H1 (cell line): Measurements from ENCODE around the gene TSPAN5. TPM values are rescaled to one million over a fixed set of nuclear protein-coding genes. Genes with fewer than 3 reads are reported as not detected.

Experiments used
- CTCF ChIA-PET: fragments of 300-600 bp; sonication (Branson Sonifier 250); formaldehyde crosslinking; loops from one replicate; lab custom pipeline; 2021; ENCODE audit not compliant: partially characterized antibody; lab: Charles Lee
- POLR2A ChIA-PET: fragments of 300-600 bp; sonication (Branson Sonifier 250); formaldehyde crosslinking; loops from one replicate; lab custom pipeline; 2021; ENCODE audit warnings: inconsistent platforms; ENCODE audit not compliant: partially characterized antibody; lab: Charles Lee
- DNase-seq, 2 experiments: peaks; one replicate each; pipeline versions ENCODE4 v3.0.0 to v3.0.0-alpha.2; 2010 to 2022; ENCODE audit warnings: low spot score in 2 of 2, low read depth in 1 of 2, mixed read lengths in 1 of 2
- FAIRE-seq: peaks from 2 replicates; lab custom pipeline; 2011; peaks lifted over from hg19 to GRCh38; lab: Jason Lieb, UNC
- H2AFZ ChIP-seq: 2 replicates; pipeline ENCODE4 v1.8.1; 2012; ENCODE audit warnings: low read length, inconsistent platforms
- H2AK5ac ChIP-seq: 2 replicates; pipeline ENCODE4 v1.6.1; 2013; ENCODE audit warnings: low read depth, low read length
- H2BK120ac ChIP-seq: replicated peaks from 2 replicates; pipeline ENCODE3; 2013; ENCODE audit warnings: low read depth, low read length, inconsistent platforms
- H2BK12ac ChIP-seq: 2 replicates; pipeline ENCODE4 v1.6.1; 2013; ENCODE audit warnings: low read depth, low read length
- H2BK15ac ChIP-seq: 2 replicates; pipeline ENCODE4 v1.6.1; 2013; ENCODE audit warnings: low read length
- H2BK20ac ChIP-seq: 2 replicates; pipeline ENCODE4 v1.6.1; 2013; ENCODE audit warnings: low read length
- H2BK5ac ChIP-seq: 2 replicates; pipeline ENCODE4 v1.6.1; 2013; ENCODE audit warnings: low read depth, low read length
- H3K14ac ChIP-seq: 2 replicates; pipeline ENCODE4 v1.6.1; 2013; ENCODE audit warnings: inconsistent platforms; ENCODE audit not compliant: insufficient read length
- H3K18ac ChIP-seq: 2 replicates; pipeline ENCODE4 v1.6.1; 2013; ENCODE audit warnings: low read length; ENCODE audit errors: extremely low read depth
- H3K23ac ChIP-seq: 2 replicates; pipeline ENCODE4 v1.6.1; 2013; ENCODE audit warnings: inconsistent platforms; ENCODE audit not compliant: insufficient read length
- H3K23me2 ChIP-seq: 2 replicates; pipeline ENCODE4 v1.6.1; 2013; ENCODE audit warnings: low read depth, low read length
- H3K27ac ChIP-seq: 2 replicates; pipeline ENCODE4 v1.6.1; 2011; ENCODE audit warnings: low read depth, low read length, inconsistent platforms
- H3K27me3 ChIP-seq, 4 experiments: replicated peaks in 1 of 4; 1 replicate in 1 of 4; 2 replicates in 3 of 4; pipeline versions ENCODE4 v1.6.1 to v1.8.1; 2011 to 2013; ENCODE audit warnings: low read length in 3 of 4, mild to moderate bottlenecking in 3 of 4, inconsistent platforms in 2 of 4, mixed read lengths in 2 of 4, moderate library complexity in 1 of 4; ENCODE audit not compliant: control insufficient read depth in 3 of 4, insufficient read depth in 3 of 4; ENCODE audit errors: extremely low read depth in 1 of 4
- H3K36me3 ChIP-seq, 4 experiments: 2 replicates each; pipeline versions ENCODE4 v1.6.1 to v1.8.1; 2011 to 2013; ENCODE audit warnings: mild to moderate bottlenecking in 4 of 4, low read length in 3 of 4, moderate library complexity in 2 of 4, control low read depth in 1 of 4, inconsistent platforms in 1 of 4; ENCODE audit not compliant: insufficient read depth in 4 of 4, control insufficient read depth in 2 of 4
- H3K4ac ChIP-seq: replicated peaks from 2 replicates; pipeline ENCODE3; 2013; ENCODE audit warnings: low read length, low read depth, mixed read lengths, inconsistent platforms; ENCODE audit not compliant: insufficient read length
- H3K4me1 ChIP-seq, 4 experiments: replicated peaks in 1 of 4; 1 replicate in 1 of 4; 2 replicates in 3 of 4; pipeline versions ENCODE4 v1.6.1 to v1.8.1; 2011 to 2013; ENCODE audit warnings: low read length in 3 of 4, inconsistent platforms in 2 of 4, mixed read lengths in 1 of 4; ENCODE audit not compliant: insufficient read depth in 4 of 4, control insufficient read depth in 3 of 4
- H3K4me2 ChIP-seq, 2 experiments: 2 replicates each; pipeline versions ENCODE4 v1.6.1 to v1.8.1; 2011 to 2013; ENCODE audit warnings: low read depth in 2 of 2, low read length in 2 of 2, control low read depth in 1 of 2, inconsistent platforms in 1 of 2, mild to moderate bottlenecking in 1 of 2; ENCODE audit not compliant: insufficient read depth in 1 of 2
- H3K4me3 ChIP-seq, 4 experiments: fragments of 200-600, 300-600 bp in 1 of 4; sonication (generic), shearing (Covaris generic), sonication (Bioruptor Twin) in 1 of 4; 2 replicates each; pipeline versions ENCODE4 v1.5.1 to v1.8.1; 2011 to 2016; ENCODE audit warnings: low read length in 4 of 4, low read depth in 3 of 4, control low read depth in 2 of 4, inconsistent platforms in 2 of 4, mild to moderate bottlenecking in 2 of 4, mixed read lengths in 1 of 4, moderate library complexity in 1 of 4; ENCODE audit not compliant: insufficient read depth in 2 of 4; ENCODE audit errors: extremely low read depth in 1 of 4
- H3K56ac ChIP-seq: replicated peaks from 2 replicates; pipeline ENCODE3; 2013; ENCODE audit warnings: low read depth, mild to moderate bottlenecking, mixed read lengths, low read length, inconsistent platforms; ENCODE audit not compliant: insufficient read length
- H3K79me1 ChIP-seq: 2 replicates; pipeline ENCODE4 v1.6.1; 2013; ENCODE audit warnings: low read depth, low read length, control low read depth
- H3K79me2 ChIP-seq, 2 experiments: 2 replicates each; pipeline versions ENCODE4 v1.6.1 to v1.8.1; 2012 to 2013; ENCODE audit warnings: low read length in 2 of 2, mild to moderate bottlenecking in 2 of 2, inconsistent platforms in 1 of 2; ENCODE audit not compliant: insufficient read depth in 2 of 2, control insufficient read depth in 1 of 2
- H3K9ac ChIP-seq, 4 experiments: replicated peaks in 1 of 4; 1 replicate in 1 of 4; 2 replicates in 3 of 4; pipeline versions ENCODE4 v1.6.1 to v1.8.1; 2011 to 2013; ENCODE audit warnings: low read depth in 3 of 4, low read length in 3 of 4, control low read depth in 2 of 4, mild to moderate bottlenecking in 2 of 4, moderate library complexity in 2 of 4, inconsistent platforms in 1 of 4; ENCODE audit errors: extremely low read depth in 1 of 4
- H3K9me3 ChIP-seq, 2 experiments: 2 replicates each; pipeline versions ENCODE4 v1.6.1 to v1.8.1; 2012 to 2013; ENCODE audit warnings: mild to moderate bottlenecking in 2 of 2, moderate library complexity in 2 of 2, control low read depth in 1 of 2, inconsistent platforms in 1 of 2, low read depth in 1 of 2, low read length in 1 of 2, mixed read lengths in 1 of 2; ENCODE audit not compliant: insufficient read depth in 2 of 2
- H4K20me1 ChIP-seq, 2 experiments: replicated peaks in 1 of 2; 2 replicates each; pipeline versions ENCODE3 to v1.8.1; 2011 to 2013; ENCODE audit warnings: inconsistent platforms in 2 of 2, low read length in 2 of 2, mild to moderate bottlenecking in 1 of 2; ENCODE audit not compliant: insufficient read depth in 2 of 2, control insufficient read depth in 1 of 2
- H4K5ac ChIP-seq: 2 replicates; pipeline ENCODE4 v1.6.1; 2013; ENCODE audit warnings: low read length, low read depth, mixed read lengths, inconsistent platforms; ENCODE audit not compliant: insufficient read length
- H4K8ac ChIP-seq: 2 replicates; pipeline ENCODE4 v1.8.0; 2013; ENCODE audit warnings: mild to moderate bottlenecking, moderate library complexity, low read length, inconsistent platforms; ENCODE audit not compliant: insufficient read depth; ENCODE audit errors: extremely low read depth
- H4K91ac ChIP-seq: replicated peaks from 2 replicates; pipeline ENCODE3; 2013; ENCODE audit warnings: low read length, mixed read lengths, inconsistent platforms; ENCODE audit not compliant: insufficient read length
- BRCA1 ChIP-seq: IDR thresholded peaks from 2 replicates; pipeline ENCODE4 v1.6.1; 2012; ENCODE audit warnings: low read depth, low read length, improper control_type of control experiment
- CBX8 ChIP-seq: fragments of 300-800, 300-1000 bp; sonication (generic); IDR thresholded peaks from 2 replicates; pipeline ENCODE4 v1.7.1; 2016; ENCODE audit warnings: low read depth, low read length, borderline replicate concordance
- CHD1 ChIP-seq: IDR thresholded peaks from 2 replicates; pipeline ENCODE4 v1.6.1; 2012; ENCODE audit warnings: low read depth, low read length, improper control_type of control experiment
- E2F6 ChIP-seq: IDR thresholded peaks from 2 replicates; pipeline ENCODE4 v1.6.1; 2012; ENCODE audit warnings: inconsistent platforms
- EP300 ChIP-seq, 2 experiments: IDR thresholded peaks; 1 replicate in 1 of 2; 2 replicates in 1 of 2; pipeline ENCODE4 v1.6.1; 2011 to 2012; ENCODE audit warnings: low read depth in 2 of 2, low read length in 2 of 2, mild to moderate bottlenecking in 2 of 2, borderline replicate concordance in 1 of 2, inconsistent platforms in 1 of 2, moderate library complexity in 1 of 2
- EZH2 ChIP-seq: fragments of 200-600 bp; sonication (generic); IDR thresholded peaks from 2 replicates; pipeline ENCODE4 v1.7.1; 2012; ENCODE audit warnings: low read depth, mild to moderate bottlenecking, moderate library complexity, low read length, inconsistent platforms; ENCODE audit not compliant: severe bottlenecking
- KDM4A ChIP-seq: IDR thresholded peaks from one replicate; pipeline ENCODE4 v1.7.1; 2012; ENCODE audit warnings: low read depth, mild to moderate bottlenecking, moderate library complexity, low read length, inconsistent platforms; ENCODE audit not compliant: severe bottlenecking
- MAX ChIP-seq: IDR thresholded peaks from 2 replicates; pipeline ENCODE4 v1.6.1; 2012; ENCODE audit warnings: inconsistent platforms
- PHF8 ChIP-seq: fragments of 200-600 bp; sonication (generic); conservative IDR thresholded peaks from 2 replicates; pipeline ENCODE4 v1.7.1; 2012; ENCODE audit warnings: low read depth, mild to moderate bottlenecking, inconsistent platforms, low read length, moderate library complexity
- WGBS, 2 experiments: shearing (Covaris generic) in 1 of 2; methylation state at CpG; one replicate each; pipeline versions ENCODE4 v1.1.6 to v1.1.7; 2013 to 2015; ENCODE audit warnings: low lambda C conversion rate in 2 of 2, mixed read lengths in 2 of 2, inconsistent platforms in 1 of 2, low coverage in 1 of 2, missing lambda C conversion rate in 1 of 2; ENCODE audit not compliant: insufficient replicate concordance in 2 of 2, insufficient coverage in 1 of 2, insufficient read length in 1 of 2; ENCODE audit errors: extremely low coverage in 1 of 2, missing lambda C conversion rate in 1 of 2; 5-methylcytosine and 5-hydroxymethylcytosine counted together
- polyA plus RNA-seq, 7 experiments: library from polyadenylated mRNA; depleted of rRNA in 3 of 7; stranded (reverse) in 5 of 7; unstranded in 2 of 7; fragments of >200 nt in 5 of 7; fragments of 200-250 nt in 2 of 7; gene quantifications; 1 replicate in 5 of 7; 2 replicates in 1 of 7; 4 replicates in 1 of 7; pipeline versions ENCODE4 v1.2.1 to v1.2.3, GENCODE V29; 2011 to 2013; ENCODE audit warnings: missing spikeins in 2 of 7, mixed read lengths in 2 of 7
- total RNA-seq: library from RNA; stranded (reverse); fragmentation: NEBNext Ultra II Directional; extraction: Animal tissue kit (Norgen Biotek cat#: 25700); gene quantifications from 2 replicates; pipeline ENCODE4 v1.2.1, GENCODE V29; 2021

The TSPAN5 gene
- total and polyA plus RNA-seq, 2 of the 8 experiments (the other 6 are each of a cell fraction or from before 2014, with no cell fraction given) = 17.6 to 21.2 TPM

DNA sequence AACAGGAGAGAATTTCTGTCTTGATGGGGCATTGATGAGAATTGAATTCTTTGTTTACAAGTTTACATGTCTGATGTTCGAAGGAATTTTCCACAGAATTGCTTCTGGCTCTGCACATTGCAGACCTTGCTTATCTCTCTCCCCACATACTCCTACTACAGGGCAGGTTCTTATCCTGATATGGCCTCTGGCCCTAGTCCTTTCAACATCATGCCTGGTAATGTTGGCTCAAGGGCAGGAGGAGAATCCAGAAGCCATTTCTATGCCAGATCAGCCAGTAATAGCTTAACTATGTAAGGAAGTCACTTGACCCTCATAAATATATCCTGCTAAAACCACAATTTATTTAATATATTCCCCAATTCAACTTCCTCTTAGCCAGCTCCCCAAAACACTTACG lies 24.3 kb upstream of the TSPAN5 start:
- TF ChIP-seq KDM4A = no peak
- TF ChIP-seq PHF8 = no peak
- TF ChIP-seq EP300 (IDR thresholded peaks at IDR 0.05; ENCODE audit: borderline replicate concordance in 1 of 2, low read depth in 2 of 2, low read length in 2 of 2) = no peak
- no peak for TF ChIP-seq CHD1
- TF ChIP-seq EZH2 = no peak
- no peak for TF ChIP-seq CBX8
- no peak for TF ChIP-seq E2F6
- TF ChIP-seq BRCA1 = no peak
- no peak for TF ChIP-seq MAX
- H4K20me1 ChIP-seq = no peaks in the 10 kb centered on the region
- no peaks in the 10 kb centered on the region for H3K79me2 ChIP-seq
- no peaks in the 10 kb centered on the region for H3K9me3 ChIP-seq
- WGBS, 2 experiments = 89% methylated on average over 2 of the region's 2 CpGs; no CpG with 5 or more reads in 1 of the 2 experiments
- no peak overlapping the region for H3K56ac ChIP-seq
- H3K79me1 ChIP-seq = no peaks in the 10 kb centered on the region
- no peak overlapping the region for H3K23ac ChIP-seq
- no peak overlapping the region for H2BK120ac ChIP-seq
- ChIA-PET CTCF (interaction anchor here (1.2 kb wide), 1 partner anchor 215 kb away, joined by 3 read pairs; no protein-coding TSS in a partner anchor), POLR2A (no interaction called here)
- no peak overlapping the region for H3K4me2 ChIP-seq
- H3K4me1 ChIP-seq = peaks cover 0 to 3% (median 1%) of the 10 kb centered on the region in 4 experiments; a peak in 2 of 7 replicates
- no peak overlapping the region for H4K91ac ChIP-seq
- H3K4ac ChIP-seq = no peak overlapping the region
- no peak overlapping the region for H2BK5ac ChIP-seq
- H2BK12ac ChIP-seq = no peak overlapping the region
- no peak overlapping the region for H3K18ac ChIP-seq
- H2AK5ac ChIP-seq = no peak overlapping the region
- no peak overlapping the region for H4K5ac ChIP-seq
- H3K4me3 ChIP-seq = no peak overlapping the region
- H3K27ac ChIP-seq = no peak overlapping the region
- H3K36me3 ChIP-seq = no peaks in the 10 kb centered on the region
- H3K14ac ChIP-seq = no peak overlapping the region
- H2AFZ ChIP-seq = no peak overlapping the region
- no peak overlapping the region for H2BK15ac ChIP-seq
- no peaks in the 10 kb centered on the region for H3K23me2 ChIP-seq
- H2BK20ac ChIP-seq = no peak overlapping the region
- no peak overlapping the region for H4K8ac ChIP-seq
- DNase-seq (no peak), FAIRE-seq (no peak)
- H3K27me3 ChIP-seq = no peaks in the 10 kb centered on the region; a peak in 1 of 7 replicates
- no peak overlapping the region for H3K9ac ChIP-seq
